Spinal cord (tissue), 10 donors: ENCODE measurements around the gene NCOA3. TPM values are rescaled to one million over a fixed set of nuclear protein-coding genes. Genes with fewer than 3 reads are reported as not detected.
"Not testable (repeated sequence)": the region's sequence is repeated elsewhere in the genome, so short reads cannot be mapped to it uniquely, and the experiment has no call there.

Experiments
- DNase-seq, 6 donors: peaks; one replicate each; pipeline versions ENCODE4 v3.0.0 to v3.0.0-alpha.2; 2013 to 2015; ENCODE audit warnings: low spot score in 6 of 6, low read depth in 4 of 6
- H3K27ac ChIP-seq: one replicate; pipeline ENCODE4 v1.5.1; 2013; ENCODE audit warnings: low read depth, low read length, control low read depth
- H3K27me3 ChIP-seq: one replicate; pipeline ENCODE4 v1.6.1; 2013; ENCODE audit warnings: low read length; ENCODE audit not compliant: control insufficient read depth, insufficient read depth
- H3K36me3 ChIP-seq: one replicate; pipeline ENCODE4 v1.6.1; 2013; ENCODE audit warnings: low read length; ENCODE audit not compliant: control insufficient read depth, insufficient read depth
- H3K4me1 ChIP-seq: one replicate; pipeline ENCODE4 v1.6.1; 2013; ENCODE audit warnings: low read length; ENCODE audit not compliant: control insufficient read depth, insufficient read depth
- H3K4me3 ChIP-seq: one replicate; pipeline ENCODE4 v1.5.1; 2013; ENCODE audit warnings: low read depth, low read length, control low read depth
- H3K9me3 ChIP-seq: one replicate; pipeline ENCODE4 v1.6.1; 2013; ENCODE audit warnings: low read length; ENCODE audit not compliant: control insufficient read depth, insufficient read depth
- WGBS: methylation state at CpG from one replicate; pipeline ENCODE4 v1.1.5; 2013; ENCODE audit warnings: missing lambda C conversion rate; ENCODE audit not compliant: insufficient coverage; 5-methylcytosine and 5-hydroxymethylcytosine counted together
- polyA plus RNA-seq, 2 donors: library from polyadenylated mRNA; unstranded; fragments of 120-200 nt; gene quantifications; one replicate each; pipeline ENCODE4 v1.2.1, GENCODE V29; 2013; ENCODE audit not compliant: insufficient read length in 2 of 2
- total RNA-seq, 2 donors: library from RNA; depleted of rRNA in 1 of 2; stranded (reverse); fragments of 120-200 nt in 1 of 2; fragments of >200 nt in 1 of 2; gene quantifications; one replicate each; pipeline versions ENCODE4 v1.2.3 to v1.2.4, GENCODE V29; 2013 to 2014
- donor health status: healthy.

The NCOA3 gene
- total and polyA plus RNA-seq, 4 donors: 23.0 to 43.7 (median 33.4) TPM

DNA sequence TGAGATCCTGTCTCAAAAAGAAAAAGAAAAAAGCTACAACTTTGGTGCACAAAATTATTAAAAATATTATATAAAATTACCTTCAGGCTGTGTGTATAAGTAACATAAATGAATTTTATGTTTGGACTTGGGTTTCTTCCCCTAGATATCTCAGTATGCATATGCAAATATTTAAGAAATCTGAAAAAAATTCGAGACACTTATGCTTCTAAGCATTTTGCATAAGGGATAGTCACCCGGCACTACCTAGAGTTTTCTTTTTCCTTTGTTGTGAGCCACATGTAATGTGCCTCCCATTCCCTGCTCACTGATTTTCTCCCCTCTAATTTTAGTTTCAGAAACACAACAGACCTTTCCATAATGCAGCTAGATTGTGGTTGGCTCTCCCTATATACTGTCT lies 79.4 kb downstream of the NCOA3 start:
- no peak for DNase-seq
- Histone ChIP-seq H3K36me3 (peaks cover 3% of the 10 kb centered on the region), H3K27me3 (no peaks in the 10 kb centered on the region), H3K9me3 (no peaks in the 10 kb centered on the region), H3K4me3 (no peak overlapping the region), H3K27ac (no peak overlapping the region), H3K4me1 (peaks cover 3% of the 10 kb centered on the region)
- 94% methylated on average over 2 of the region's 2 CpGs for WGBS

DNA sequence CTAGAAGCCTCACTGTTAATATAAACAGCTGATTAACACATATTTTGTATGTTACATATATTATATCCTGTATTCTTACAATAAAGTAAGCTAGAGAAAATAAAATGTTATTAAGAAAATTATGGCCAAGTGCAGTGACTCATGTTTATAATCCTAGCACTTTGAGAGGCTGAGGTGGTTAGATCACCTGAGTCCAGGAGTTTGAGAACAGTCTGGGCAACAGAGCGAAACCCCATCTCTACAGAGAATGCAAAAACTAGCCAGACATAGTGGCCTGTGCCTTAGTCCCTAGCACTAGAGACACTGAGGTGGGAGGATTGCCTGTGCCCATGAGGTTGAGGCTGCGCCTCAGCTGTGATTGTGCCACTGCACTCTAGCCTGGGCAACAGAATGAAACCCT lies 81.9 kb downstream of the NCOA3 start:
- 100% methylated on average over 1 of the region's 2 CpGs for WGBS

DNA sequence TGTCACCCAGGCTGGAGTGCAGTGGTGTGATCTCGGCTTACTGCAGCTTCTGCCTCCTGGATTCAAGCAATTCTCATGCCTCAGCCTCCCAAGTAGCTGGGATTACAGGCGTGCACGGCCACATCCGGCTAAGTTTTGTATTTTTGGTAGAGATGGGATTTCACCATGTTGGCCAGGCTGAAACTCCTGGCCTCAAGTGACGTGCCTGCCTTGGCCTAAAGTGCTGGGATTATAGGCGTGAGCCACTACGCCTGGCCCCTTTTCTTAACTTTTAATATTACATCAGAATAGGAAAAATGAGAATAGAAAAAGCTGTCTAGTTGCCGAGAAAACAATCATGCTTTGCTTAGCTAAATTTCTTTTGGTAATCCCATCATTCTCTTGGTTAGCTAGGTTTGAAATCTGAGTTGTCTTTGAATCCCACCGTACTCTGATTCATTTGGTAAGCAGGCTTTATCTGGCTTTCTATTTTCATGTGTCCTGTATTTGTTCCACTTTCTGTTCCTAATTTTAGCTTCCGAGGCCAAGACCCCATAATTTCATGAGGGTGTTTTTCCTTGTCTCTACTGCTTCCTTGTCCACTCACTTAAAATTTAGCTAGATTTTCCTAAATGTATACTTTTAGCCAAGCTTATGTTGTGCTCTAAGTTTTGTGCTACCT lies 83.5 kb downstream of the NCOA3 start:
- no peaks in the 10 kb centered on the region for H3K9me3 ChIP-seq
- WGBS: 80% methylated on average over 1 of the region's 10 CpGs
- no peak for DNase-seq
- H3K36me3 ChIP-seq: peaks cover 3% of the 10 kb centered on the region
- no peak overlapping the region for H3K27ac ChIP-seq
- no peak overlapping the region for H3K4me3 ChIP-seq
- H3K27me3 ChIP-seq: no peaks in the 10 kb centered on the region
- H3K4me1 ChIP-seq: no peaks in the 10 kb centered on the region

More for the DNA sequence above, 81.9 kb downstream of the NCOA3 start:
- H3K27ac ChIP-seq: no peak overlapping the region
- H3K9me3 ChIP-seq: no peaks in the 10 kb centered on the region
- H3K36me3 ChIP-seq: peaks cover 3% of the 10 kb centered on the region
- H3K4me3 ChIP-seq: no peak overlapping the region
- H3K4me1 ChIP-seq: peaks cover 3% of the 10 kb centered on the region
- DNase-seq: no peak
- H3K27me3 ChIP-seq: no peaks in the 10 kb centered on the region

DNA sequence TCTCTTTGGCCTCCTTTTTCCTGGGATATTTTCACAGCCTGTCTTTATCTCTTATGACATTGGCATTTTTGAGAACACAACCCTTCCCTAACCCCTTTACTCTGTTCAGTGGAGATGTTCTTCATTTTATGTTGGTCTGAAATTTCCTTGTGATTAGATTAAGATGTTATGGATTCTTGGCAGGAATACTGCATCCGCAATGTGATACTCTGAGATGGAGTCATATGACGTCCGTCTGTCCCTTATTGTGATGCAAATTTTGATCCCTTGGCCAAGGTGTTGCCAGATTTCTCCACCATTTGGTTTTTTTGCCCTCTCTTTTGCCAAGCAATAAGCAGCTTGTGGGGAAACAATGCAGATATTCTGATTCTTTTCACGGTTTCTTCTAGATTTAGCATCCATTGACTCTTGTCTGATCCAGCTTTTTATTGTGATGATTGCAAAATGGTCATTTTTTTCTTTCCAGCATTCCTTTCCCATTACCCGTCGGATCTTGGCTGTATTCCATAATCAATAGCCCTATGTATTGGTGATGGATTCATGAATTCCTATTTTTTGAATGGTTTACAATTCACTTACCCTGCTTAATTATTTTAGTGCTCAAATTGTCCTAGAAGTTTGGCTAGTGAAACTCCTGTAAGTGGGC lies 85.1 kb downstream of the NCOA3 start:
- DNase-seq: no peak
- no peaks in the 10 kb centered on the region for H3K9me3 ChIP-seq
- H3K27ac ChIP-seq: no peak overlapping the region
- WGBS: 71% methylated on average over 3 of the region's 6 CpGs
- H3K27me3 ChIP-seq: no peaks in the 10 kb centered on the region
- H3K4me3 ChIP-seq: no peak overlapping the region
- H3K4me1 ChIP-seq: no peaks in the 10 kb centered on the region
- H3K36me3 ChIP-seq: peaks cover 3% of the 10 kb centered on the region

DNA sequence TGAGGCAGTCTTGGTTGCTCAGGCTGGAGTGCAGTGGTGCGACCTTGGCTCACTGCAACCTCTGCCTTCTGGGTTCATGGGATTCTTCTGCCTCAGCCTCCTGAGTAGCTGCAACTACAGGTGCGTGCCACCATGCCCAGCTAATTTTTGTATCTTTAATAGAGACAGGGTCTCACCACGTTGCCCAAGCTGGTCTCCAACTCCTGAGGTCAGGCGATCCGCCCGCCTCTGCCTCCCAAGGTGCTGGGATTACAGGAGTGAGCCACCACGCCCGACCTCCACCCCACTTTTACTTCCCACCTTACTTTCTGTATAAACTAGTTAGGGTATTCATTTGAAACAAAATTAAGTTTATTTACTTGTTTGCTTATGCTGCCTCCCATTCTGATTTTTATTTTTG lies 86.5 kb downstream of the NCOA3 start:
- Histone ChIP-seq H3K27me3 (no peaks in the 10 kb centered on the region), H3K9me3 (no peaks in the 10 kb centered on the region), H3K4me1 (no peaks in the 10 kb centered on the region), H3K27ac (no peak overlapping the region), H3K36me3 (peaks cover 3% of the 10 kb centered on the region), H3K4me3 (no peak overlapping the region)
- 93% methylated on average over 6 of the region's 8 CpGs for WGBS
- no peak for DNase-seq

DNA sequence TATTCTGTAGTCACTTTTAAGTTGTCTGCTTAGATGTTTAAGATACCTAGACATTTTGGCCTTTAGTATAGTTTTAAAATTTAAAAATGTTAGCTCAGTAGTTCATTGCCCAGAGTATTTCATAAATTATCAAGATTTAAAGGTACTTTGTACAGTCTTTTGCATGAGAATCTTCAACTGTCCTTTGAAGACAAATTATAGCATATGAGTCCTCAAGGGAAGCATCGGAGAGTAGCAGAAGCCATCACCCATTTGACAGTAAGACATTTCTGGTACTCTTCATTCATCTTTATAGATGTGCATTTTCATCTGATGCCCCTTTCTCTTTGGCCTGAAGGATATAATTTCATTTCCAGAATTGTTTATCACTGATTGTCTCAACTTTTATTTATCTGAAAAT lies 89.5 kb downstream of the NCOA3 start:
- Histone ChIP-seq H3K36me3 (peaks cover 2% of the 10 kb centered on the region), H3K27me3 (no peaks in the 10 kb centered on the region), H3K4me1 (no peaks in the 10 kb centered on the region), H3K27ac (no peak overlapping the region), H3K9me3 (no peaks in the 10 kb centered on the region), H3K4me3 (no peak overlapping the region)
- DNase-seq: no peak
- no CpG with 5 or more reads among the region's 1 CpG for WGBS

DNA sequence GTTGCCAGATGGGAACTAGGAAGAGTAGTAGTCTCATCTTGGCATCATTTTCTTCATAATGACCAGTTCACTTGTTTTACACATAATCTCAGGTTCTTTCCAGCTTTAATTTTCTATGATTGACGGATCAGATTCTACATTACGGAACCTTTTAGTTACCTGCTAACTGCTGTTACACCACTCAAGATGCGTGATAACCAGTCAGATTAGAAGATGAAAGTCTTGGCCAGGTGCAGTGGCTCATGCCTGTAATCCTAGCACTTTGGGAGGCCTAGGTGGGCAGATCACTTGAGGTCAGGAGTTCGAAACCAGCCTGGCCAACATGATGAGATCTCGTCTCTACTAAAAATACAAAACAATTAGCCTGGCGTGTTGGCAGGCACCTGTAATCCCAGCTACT lies 92.5 kb downstream of the NCOA3 start:
- Histone ChIP-seq H3K4me3 (no peak overlapping the region), H3K9me3 (no peaks in the 10 kb centered on the region), H3K36me3 (peaks cover 2% of the 10 kb centered on the region), H3K4me1 (no peaks in the 10 kb centered on the region), H3K27ac (no peak overlapping the region), H3K27me3 (no peaks in the 10 kb centered on the region)
- no peak for DNase-seq
- 100% methylated on average over 2 of the region's 6 CpGs for WGBS

DNA sequence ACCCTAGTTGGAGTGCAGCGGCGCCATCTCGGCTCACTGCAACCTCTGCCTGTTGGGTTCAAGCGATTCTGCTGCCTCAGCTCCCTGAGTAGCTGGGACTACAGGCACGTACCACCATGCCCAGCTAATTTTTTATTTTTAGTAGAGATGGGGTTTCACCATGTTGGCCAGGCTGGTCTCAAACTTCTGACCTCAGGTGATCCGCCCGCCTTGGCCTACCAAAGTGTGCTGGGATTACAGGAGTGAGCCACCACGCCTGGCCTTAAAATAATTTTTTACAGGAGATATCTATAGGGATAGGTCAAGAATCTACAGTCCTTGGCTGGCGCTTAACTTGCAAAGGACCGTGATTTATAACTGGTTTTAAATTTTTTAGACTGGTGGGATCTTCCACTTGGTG lies 93.5 kb downstream of the NCOA3 start:
- H3K27ac ChIP-seq, H3K36me3 ChIP-seq, H3K27me3 ChIP-seq, DNase-seq, H3K9me3 ChIP-seq, H3K4me1 ChIP-seq, H3K4me3 ChIP-seq: not testable (repeated sequence)
- 96% methylated on average over 5 of the region's 10 CpGs for WGBS

DNA sequence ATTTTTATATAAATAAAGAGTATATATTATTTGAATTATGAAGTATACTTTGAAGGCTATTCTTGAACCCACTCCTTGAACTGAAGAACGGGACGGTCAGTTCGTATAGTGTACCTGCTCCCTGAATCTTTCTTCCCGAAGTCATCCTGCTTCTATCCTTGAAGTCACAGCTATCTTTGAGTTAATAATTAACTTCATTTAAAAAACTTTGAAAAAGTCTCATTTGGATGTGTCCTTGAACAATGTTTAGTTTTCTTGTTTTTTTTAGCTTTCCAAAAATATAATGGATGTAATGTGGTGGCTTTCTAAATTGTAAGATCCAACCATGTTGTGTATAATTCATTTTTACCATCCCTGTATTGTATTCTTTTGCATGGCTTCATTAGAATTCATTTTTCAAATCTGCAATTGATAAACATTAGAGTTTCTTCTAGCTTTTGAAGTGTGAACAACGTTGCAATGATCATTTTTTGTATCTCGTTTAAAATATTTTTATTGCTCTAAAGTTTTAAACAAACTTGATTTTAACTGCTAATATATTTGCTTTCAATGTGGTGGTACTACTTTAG lies 94.4 kb downstream of the NCOA3 start:
- DNase-seq: no peak
- no peaks in the 10 kb centered on the region for H3K4me1 ChIP-seq
- no peak overlapping the region for H3K4me3 ChIP-seq
- WGBS: no CpG with 5 or more reads among the region's 6 CpGs
- H3K27ac ChIP-seq: no peak overlapping the region
- H3K36me3 ChIP-seq: peaks cover 2% of the 10 kb centered on the region
- no peaks in the 10 kb centered on the region for H3K9me3 ChIP-seq
- H3K27me3 ChIP-seq: no peaks in the 10 kb centered on the region

DNA sequence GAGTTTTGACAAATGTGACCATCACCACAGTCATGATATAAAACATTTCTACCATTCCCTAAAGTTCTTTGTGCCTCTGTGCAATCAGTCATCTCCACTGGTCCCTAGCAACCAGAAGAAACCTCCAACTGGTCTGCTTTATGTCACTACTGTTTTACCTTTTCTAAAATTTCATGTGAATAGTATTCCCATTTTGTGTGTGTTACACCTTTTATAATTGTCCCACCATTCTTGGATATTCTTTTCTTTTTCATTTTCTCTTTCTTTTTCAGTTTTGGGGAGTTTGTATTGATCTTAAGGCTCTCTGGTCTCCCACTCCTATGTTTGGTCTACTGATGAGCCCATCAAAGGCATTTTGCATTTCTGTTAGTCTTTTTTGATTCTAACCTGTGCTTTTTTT lies 95.4 kb downstream of the NCOA3 start:
- DNase-seq: no peak
- Histone ChIP-seq H3K4me1 (no peaks in the 10 kb centered on the region), H3K27me3 (no peaks in the 10 kb centered on the region), H3K36me3 (peaks cover 2% of the 10 kb centered on the region), H3K9me3 (no peaks in the 10 kb centered on the region), H3K27ac (no peak overlapping the region), H3K4me3 (no peak overlapping the region)
